GM18870 (cell line): ENCODE results near the gene TTC1.
"Not testable (repeated sequence)": the region's sequence is repeated elsewhere in the genome, so short reads cannot be mapped to it uniquely, and the experiment has no call there.

ENCODE experiments used
- ATAC-seq: cut with Tn5 transposase; IDR thresholded peaks from one replicate; pipeline ENCODE4 v1.9.1; 2021; ENCODE audit warnings: moderate library complexity; ENCODE audit not compliant: unreplicated experiment

Gene TTC1, protein sequence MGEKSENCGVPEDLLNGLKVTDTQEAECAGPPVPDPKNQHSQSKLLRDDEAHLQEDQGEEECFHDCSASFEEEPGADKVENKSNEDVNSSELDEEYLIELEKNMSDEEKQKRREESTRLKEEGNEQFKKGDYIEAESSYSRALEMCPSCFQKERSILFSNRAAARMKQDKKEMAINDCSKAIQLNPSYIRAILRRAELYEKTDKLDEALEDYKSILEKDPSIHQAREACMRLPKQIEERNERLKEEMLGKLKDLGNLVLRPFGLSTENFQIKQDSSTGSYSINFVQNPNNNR

DNA sequence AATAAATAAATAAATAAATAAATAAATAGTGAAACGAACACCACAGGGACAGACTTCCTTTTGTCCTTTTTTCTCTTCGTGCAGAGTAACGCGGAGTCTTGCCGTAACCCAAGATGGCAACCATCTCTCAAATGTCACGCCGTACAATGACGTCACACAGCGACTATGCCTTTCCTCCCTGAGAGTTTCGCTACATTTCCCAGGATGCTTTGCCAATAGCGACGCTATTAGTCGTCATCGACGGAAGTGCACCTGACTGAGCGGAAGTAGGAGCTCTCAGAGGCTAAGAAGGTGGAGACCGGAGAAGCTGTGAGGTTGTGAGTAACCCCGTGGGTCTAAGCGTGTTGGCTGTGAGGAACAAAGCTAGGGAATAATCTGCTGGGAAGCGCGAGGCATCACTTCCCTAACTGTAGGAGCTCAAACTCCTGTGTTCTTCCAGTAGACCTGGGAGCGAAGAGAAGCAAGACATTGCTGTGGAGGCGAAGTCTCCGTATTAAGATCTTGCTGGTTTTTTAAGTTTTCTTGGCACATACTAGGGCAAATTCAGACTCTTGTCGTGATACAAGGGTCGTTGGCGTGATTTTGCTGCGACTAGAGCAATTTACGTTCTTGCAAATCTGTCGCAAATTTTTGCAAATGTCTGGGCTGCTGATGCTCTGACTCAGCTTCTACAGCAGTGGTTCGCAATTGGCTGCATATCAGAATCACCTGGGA, at the start of gene TTC1:
TSS of gene TTC1 (plus strand) at position 263 of the 714 bp plus-strand sequence. CDS start 1,390 bp downstream, outside the sequence.
- peak; percentile 98 for ATAC-seq

DNA sequence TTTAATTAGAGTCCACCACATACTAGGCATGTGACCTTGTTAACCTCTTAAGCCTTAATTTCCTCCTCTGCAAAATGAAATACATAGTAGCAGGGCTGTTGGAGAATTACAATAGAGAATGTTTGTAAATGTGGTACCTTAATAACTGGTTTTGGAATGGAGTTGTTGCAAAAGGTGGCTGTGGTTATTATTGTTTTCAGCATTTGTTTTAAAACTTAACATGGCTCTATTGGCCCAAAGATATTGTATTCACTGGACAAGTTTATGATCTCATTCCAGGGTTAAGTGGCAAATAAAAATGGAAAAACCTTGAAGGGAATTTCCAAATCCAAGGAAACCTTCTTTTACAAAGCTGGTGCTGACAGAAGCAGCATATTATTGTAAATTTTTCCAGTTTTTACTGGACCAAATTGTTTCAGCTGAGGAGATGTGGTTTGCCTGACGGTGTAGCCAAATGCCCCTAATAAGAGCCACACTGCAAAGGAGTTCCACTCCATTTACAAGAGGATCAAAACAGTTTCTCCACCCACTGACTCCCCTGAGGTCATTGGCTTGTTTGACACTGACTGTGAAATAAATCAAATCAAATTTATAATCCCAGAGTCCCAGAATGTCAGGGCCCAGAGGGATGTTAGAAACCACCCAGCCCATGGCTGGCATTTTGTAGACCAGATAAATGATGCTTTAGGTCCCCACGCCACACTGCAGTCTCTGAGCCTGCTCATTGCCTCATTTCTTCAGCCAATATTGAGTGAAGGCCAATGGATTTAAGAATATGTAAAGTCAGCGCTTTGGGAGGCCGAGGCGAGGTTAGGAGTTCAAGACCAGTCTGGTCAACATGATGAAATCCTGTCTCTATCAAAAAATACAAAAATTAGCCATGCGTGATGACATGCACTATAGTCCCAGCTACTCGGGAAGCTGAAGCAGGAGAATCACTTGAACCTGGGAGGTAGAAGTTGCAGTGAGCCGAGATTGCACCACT, 47.5 kb upstream of the TTC1 start:
- ATAC-seq, result no peak

DNA sequence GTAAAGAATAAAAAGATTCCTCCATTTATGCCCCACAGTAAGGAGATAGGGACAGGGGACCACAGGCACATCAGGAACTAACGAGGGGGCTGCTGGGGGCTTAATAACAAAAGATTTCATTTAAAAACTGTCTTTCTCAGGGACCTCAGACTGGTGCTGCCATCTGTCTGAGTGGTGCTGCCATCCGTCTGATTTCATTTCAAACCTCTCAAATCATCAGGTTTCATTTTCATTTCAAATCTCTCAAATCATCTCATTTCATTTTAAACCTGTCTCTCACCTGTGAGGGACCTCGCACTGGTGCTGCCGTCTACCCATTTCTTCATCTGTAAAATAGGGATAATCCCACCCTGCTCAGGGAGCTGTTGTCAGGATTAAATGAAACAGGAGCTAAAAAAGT, 46.7 kb upstream of the TTC1 start:
- no peak for ATAC-seq

DNA sequence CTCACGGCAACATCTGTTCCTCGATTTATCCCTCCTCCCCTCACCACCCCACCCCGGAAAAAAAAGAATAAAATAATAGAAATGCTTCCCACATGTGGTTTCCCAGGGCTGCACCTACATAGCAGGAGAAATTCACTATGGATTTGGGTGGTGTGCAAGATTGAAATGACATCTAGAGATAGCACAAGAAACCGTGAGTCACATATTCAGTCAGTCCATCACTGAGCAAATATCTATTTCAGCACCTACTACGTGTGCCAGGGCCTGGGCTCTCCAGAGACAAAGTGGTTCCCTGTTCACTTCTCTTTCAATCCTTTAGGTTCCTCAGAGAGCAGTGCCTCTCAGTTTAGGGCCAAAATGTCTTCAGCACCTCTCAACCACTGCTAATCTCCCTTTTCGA, 45.0 kb upstream of the TTC1 start:
- no peak for ATAC-seq

DNA sequence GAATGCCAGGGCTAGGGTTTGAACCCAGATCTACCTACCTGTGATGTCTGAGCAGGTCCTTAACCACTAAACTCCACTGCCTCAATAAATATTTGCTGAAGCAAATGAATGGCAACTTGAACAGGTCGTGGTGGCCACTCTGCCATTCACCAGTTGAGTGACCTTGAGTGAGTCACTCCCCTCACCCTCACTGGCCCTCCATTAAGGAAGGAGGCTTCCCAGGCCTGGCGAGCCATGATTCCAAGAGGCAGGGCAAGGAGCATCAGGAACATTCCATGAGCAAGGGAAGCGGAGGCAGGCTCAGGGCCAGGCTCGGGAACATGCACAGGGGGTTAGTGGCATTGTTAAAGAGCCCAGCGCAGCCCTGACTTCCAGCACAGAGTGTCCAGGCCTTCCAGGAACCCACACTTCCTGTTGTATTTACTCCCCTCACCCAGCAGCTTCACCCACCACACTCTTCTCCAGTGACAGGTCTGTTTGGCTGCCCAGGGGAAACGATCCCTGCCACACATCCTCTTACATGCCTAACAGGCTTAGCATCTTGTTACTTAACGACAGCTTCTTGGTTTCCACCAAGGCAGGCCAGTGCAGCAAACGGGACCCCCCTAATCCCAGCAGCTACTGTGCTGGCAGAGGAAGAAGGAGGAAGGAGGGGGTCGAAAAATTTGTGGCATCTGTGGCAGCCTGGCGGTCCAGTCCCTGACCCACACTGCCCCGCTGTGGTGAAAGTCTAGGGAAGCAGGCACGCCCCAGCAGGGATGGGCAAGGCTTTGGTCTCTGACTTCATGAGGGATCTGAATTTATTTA, 43.7 kb upstream of the TTC1 start:
- no peak for ATAC-seq

DNA sequence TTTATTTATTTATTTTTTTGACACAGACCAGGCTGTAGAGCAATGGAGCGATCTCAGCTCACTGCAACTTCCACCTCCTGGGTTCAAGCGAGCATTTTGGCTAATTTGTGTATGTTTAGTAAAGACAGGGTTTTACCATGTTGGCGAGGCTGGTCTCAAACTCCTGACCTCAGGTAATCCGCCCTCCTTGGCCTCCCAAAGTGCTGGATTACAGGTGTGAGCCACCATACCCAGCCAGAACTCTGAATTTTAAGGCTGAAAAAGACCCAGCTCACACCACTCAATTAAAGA, 43.2 kb upstream of the TTC1 start:
- ATAC-seq, result not testable (repeated sequence)

DNA sequence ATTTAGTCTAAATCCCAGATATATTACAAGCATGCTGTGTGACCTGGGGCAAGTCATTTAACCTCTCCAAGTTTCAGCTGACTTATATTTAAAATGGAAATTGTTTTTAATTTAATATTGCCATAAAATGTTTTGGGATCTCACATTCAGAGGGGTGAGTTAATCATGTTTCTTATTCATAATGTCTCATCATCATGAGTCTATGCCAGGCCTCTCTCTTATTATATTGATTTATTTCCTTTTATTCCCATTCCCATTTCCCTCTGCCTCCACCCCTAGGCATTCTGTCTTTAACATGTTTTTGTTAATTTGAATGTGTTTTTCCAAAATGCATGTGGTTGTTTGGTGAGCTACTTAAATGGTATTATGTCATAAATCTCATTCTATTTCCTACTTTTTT, 39.0 kb upstream of the TTC1 start:
- no peak for ATAC-seq

DNA sequence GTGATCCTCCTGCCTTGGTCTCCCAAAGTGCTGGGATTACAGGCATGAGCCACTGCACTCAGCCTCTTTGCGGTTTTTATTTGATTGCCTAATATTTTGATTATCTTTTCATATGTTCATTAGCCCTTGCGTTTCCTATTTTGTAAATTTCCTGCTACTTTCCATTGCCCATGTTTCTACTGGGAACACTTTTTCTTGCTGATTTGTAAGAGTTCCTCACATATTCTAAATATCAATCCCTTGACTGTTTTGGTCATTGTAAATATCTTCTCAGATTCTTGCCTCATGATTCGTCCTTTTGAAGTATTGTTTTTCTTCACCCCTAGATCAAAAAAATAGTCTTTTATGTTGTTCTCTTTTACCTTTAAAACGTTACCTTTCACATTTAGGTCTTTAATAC, 37.9 kb upstream of the TTC1 start:
- no peak for ATAC-seq

DNA sequence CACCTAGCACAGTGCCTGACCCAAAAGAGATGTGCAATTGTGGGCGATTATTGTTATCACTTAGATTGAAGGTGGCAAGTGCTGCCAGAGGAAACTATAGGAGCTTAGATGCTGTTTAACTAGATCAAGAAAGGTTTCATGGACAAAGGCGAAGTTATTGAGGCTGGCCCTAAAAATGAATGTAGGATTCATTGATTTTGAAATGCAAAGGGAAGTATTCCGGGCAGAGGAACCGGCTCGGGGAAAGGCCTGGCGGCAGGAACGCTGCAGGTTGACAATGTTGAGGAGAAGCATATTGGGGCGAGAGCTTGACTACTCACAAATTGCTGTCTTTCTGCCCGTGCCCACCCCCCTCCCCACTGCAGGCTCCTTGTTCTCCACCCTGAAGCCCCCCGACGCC, 37.4 kb upstream of the TTC1 start:
- no peak for ATAC-seq

DNA sequence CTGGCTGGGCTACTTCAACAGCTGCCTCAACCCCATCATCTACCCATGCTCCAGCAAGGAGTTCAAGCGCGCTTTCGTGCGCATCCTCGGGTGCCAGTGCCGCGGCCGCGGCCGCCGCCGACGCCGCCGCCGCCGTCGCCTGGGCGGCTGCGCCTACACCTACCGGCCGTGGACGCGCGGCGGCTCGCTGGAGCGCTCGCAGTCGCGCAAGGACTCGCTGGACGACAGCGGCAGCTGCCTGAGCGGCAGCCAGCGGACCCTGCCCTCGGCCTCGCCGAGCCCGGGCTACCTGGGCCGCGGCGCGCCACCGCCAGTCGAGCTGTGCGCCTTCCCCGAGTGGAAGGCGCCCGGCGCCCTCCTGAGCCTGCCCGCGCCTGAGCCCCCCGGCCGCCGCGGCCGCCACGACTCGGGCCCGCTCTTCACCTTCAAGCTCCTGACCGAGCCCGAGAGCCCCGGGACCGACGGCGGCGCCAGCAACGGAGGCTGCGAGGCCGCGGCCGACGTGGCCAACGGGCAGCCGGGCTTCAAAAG, 36.9 kb upstream of the TTC1 start:
- no peak for ATAC-seq

DNA sequence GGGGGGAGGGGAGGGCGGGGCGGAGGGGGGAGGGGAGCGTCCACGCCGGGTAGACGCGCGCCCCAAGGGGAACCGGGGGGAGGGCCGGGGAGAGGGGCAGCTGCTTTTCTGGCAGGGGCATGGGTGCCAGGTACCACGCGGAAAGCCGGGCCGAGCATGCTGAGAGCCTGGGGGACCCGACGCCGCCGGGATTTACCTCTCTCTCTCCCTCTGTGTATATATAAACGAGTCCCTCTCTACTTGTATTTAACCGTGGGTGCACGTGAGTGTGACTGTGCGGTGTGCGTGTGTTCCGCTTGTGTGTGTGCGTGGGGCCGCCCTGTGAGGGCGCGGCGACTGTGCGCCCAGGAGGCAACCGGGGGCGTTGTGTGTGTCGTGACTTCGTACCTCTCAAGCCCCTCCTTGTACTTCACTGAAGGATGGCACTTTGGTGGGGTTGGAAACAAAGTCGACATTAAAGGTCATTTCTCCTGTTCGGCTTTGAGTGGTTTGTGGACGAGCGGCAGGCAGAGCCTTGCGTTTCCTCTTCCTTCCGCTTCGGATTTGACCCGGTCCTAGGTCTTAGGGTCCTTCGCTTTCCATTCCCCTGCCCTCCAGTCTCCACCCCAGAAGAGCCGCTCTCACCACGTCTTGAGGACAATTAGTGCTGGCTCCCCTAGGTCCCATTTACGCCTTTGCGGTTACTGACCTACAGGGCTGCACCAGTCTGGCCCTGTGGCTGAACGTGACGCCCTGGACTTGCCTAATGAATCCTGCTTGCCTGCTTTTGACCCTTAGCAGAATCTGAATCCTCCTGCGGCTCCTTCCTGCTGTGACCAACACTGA, 36.2 kb upstream of the TTC1 start:
- ATAC-seq, result no peak

DNA sequence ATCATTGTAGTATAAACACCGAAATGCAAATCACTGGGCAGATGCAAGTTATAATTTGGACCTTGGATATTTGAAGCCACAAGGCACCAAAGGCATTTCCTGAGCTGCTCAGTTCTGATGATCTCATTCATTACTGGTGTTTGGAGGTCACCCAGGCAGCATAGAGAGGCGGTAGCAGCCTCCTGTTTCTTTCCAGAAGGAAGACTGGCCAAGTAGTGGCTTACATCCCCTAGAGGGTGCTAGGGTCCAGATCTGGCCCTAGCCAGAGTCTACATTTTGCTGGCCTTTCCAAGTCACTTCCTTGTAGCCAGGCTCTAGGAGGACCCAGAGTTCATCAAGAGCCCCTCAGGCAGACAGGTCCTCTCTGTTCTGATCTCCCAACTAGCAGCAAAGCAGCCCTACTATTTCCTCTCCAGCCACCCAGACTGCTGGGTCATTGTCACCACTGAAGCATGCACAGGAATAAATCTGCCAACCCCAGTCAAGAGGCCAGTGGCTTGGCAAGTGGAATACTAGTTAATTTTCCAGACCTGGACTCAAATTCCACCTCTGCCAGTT, 33.4 kb upstream of the TTC1 start:
- no peak for ATAC-seq

DNA sequence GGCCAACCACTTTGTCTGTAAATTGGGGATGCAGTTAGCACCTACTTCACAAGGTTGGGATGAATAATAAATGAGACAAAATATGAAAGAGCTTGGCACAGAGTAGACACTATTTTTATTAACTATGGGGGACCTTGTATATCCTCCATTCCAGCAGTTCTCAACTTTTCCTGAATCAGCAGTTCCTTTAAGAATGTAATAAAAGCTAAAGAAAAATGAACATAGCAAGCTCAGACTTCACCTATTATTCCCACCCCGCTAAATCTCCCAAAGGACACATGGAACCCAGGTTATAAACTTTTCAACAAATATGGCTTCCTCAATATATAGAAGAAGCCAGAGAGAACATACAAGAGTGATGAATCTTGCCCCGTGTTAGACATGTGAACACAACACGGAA, 32.0 kb upstream of the TTC1 start:
- ATAC-seq, result no peak

DNA sequence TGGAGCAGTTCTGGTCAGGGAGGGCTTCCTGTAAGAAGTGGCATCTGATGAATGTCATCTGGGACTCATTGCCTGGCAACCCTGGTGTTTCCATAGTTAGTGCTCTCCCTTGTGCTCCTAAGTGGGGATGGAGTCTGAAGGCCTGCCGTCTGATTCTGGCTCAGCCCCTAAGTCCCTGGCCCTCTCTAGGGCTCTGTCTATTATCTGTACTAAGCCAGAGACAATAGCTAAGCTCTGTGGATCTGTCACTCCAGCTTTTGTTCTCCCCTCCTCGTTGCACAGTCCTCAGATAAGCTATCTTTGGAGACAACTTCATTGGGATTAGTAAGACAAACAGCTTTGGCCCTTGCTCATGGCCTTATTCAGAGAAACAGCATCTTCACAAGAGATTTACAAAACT, 30.6 kb upstream of the TTC1 start:
- ATAC-seq, result no peak

DNA sequence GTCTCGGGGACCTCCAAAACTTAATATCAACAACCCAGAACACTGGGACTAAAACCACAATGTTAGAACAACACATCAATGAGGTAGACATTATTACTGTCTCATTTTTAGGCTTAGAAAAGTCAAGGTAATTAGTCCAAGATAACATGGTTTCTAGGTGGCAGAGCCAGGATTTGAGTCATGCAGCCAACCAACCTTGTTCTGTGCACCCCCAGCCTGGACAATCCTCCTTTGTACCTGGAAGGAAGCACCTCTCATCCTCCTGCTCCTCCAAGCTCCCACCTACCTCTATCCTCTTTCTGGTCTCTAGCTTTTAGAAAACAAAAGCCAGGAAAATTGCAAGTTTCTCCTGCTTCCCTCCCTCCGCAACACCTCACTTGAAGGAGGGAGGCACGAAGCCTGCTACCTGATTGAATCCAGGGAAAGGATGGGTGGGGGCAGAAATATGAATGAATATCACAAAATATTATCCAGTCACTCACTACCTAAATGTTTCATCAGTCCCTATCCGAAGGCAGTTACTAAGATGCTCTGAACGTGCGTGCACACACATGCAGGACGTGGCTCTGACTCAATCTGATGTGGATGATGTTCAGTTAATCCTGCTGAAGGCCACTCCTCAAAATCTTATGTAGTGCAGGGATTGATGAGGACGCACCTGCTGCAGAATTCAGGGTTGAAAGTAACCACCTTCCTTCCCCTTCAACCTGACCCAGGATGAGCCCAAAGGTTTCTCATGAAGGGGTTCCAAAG, 26.3 kb upstream of the TTC1 start:
- ATAC-seq, result no peak

DNA sequence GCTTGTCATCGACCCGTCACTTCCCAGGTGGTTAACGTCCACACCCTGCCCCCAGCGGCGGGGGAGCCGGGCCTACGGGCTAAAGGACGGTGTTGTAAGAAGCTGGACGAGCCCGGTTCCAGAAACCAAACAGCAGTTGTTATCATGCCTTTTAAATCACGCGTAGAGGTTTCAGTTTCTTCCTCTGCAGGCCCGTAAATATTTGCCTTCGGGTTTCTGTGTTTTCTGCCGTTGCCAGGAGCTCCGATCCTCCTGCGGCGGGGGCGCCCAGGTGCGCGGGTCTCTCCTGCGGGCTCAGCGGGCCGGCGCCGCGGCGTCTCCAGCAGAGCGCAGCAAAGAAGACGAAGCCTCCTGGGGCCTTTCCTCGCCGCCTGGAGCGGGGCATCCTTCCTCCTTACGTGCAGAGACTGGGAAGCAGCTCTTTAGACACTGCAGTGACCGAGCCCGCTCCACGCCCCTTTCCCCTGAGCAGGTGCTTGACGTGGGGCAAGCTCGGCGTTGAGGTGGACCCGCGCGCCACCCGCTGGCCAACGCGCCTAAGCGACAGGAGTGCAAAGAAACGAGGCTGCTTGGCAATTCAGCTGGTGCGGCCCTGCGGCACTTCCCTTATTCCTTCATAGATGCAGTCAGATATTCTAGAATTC, 21.8 kb upstream of the TTC1 start:
- peak; percentile 78 for ATAC-seq

DNA sequence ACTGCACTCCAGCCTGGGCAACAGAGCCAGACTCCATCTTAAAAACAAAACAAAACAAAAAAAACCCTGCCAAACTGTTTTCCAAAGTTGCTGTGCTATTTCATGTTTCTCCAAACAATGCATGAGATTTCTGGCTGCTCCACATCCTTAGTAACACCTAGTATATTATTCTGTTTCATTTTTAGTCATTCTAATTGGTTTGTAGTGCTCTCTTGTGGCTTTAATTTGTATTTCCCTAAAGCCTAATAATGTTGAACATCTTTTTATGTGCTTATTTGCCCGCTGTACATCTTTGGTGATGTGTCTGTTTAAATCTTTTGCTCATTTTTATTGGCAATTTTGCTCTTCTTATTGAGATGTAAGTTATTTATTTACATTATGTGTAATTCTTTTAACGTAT, 18.4 kb upstream of the TTC1 start:
- ATAC-seq, result no peak

DNA sequence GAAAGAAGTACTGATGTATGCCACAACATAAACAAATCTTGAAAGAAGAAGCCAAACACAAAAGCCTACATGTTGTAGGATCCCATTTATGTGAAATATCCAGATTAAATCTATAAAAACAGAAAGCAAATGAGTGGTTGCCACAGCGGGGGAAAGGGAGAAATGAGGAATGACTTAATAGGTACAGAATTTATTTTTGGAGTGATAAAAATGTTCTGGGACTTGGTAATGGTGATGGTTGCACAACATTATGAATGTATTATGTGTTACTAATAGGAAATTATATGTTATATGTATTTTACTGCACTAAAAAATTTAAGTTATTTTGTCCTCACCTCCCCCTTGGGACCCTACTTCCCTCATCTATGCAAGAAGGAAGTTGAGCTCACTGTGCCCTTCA, 16.4 kb upstream of the TTC1 start:
- no peak for ATAC-seq
